HEK293 (cell line): ENCODE results near the gene IGF2BP2.

Source experiments
- CTCF ChIA-PET: fragments of 350-600 bp; formaldehyde crosslinking; extraction: SDS; loops from one replicate; lab custom pipeline; 2021; ENCODE audit warnings: antibody characterized with exemption; lab: Yijun Ruan, JAX
- POLR2A ChIA-PET: fragments of 300-600 bp; formaldehyde crosslinking; extraction: SDS; loops from one replicate; lab custom pipeline; 2020; ENCODE audit warnings: antibody characterized with exemption, inconsistent platforms; lab: Yijun Ruan, JAX
- H3K27ac ChIP-seq: fragments of 200-500 bp; sonication (Bioruptor generic); 2 replicates; pipeline ENCODE4 v1.5.1; 2014; ENCODE audit warnings: low read depth, low read length, control low read depth, inconsistent platforms; ENCODE audit errors: extremely low read depth
- H3K36me3 ChIP-seq, 2 experiments: fragments of 200-500 bp in 1 of 2; sonication (Bioruptor generic) in 1 of 2; 1 replicate in 1 of 2; 2 replicates in 1 of 2; pipeline ENCODE4 v1.5.1; 2014 to 2017; ENCODE audit warnings: inconsistent platforms in 2 of 2, low read length in 2 of 2; ENCODE audit not compliant: control insufficient read depth in 2 of 2, insufficient read depth in 1 of 2
- H3K4me1 ChIP-seq: fragments of 200-500 bp; sonication (Bioruptor generic); 2 replicates; pipeline ENCODE4 v1.5.1; 2014; ENCODE audit warnings: mild to moderate bottlenecking, low read length, inconsistent platforms; ENCODE audit not compliant: control insufficient read depth, insufficient read depth
- H3K4me3 ChIP-seq: 2 replicates; pipeline ENCODE4 v1.5.1; 2011; ENCODE audit warnings: low read depth, mild to moderate bottlenecking, control low read depth, low read length, moderate library complexity
- H3K9me3 ChIP-seq: fragments of 200-500 bp; sonication (Bioruptor generic); 2 replicates; pipeline ENCODE4 v1.5.1; 2014; ENCODE audit warnings: low read depth, low read length, inconsistent platforms; ENCODE audit not compliant: control insufficient read depth, insufficient read depth
- INSM2 ChIP-seq: fragments of 450-650 bp; formaldehyde crosslinking; IDR thresholded peaks from 2 replicates; pipeline ENCODE4 v1.5.1; 2016; ENCODE audit warnings: missing biosample characterization, missing genetic modification characterization
- PRDM6 ChIP-seq: fragments of 450-650 bp; formaldehyde crosslinking; IDR thresholded peaks from 2 replicates; pipeline ENCODE4 v1.5.1; 2017; ENCODE audit warnings: missing biosample characterization, missing genetic modification characterization
- YY1 ChIP-seq: fragments of 450-650 bp; formaldehyde crosslinking; IDR thresholded peaks from 2 replicates; pipeline ENCODE4 v1.5.1; 2018; ENCODE audit warnings: missing biosample characterization, missing genetic modification characterization
- ZBTB7A ChIP-seq: fragments of 450-650 bp; formaldehyde crosslinking; IDR thresholded peaks from 2 replicates; pipeline ENCODE4 v1.5.1; 2016; ENCODE audit warnings: low read depth, missing biosample characterization, missing genetic modification characterization
- ZNF148 ChIP-seq: fragments of 450-650 bp; formaldehyde crosslinking; IDR thresholded peaks from 2 replicates; pipeline ENCODE4 v1.5.0; 2017; ENCODE audit warnings: missing biosample characterization, missing genetic modification characterization, borderline replicate concordance
- ZNF175 ChIP-seq: fragments of 450-650 bp; formaldehyde crosslinking; IDR thresholded peaks from 2 replicates; pipeline ENCODE4 v1.5.1; 2016; ENCODE audit warnings: missing biosample characterization, missing genetic modification characterization
- ZNF2 ChIP-seq: fragments of 450-650 bp; formaldehyde crosslinking; IDR thresholded peaks from 2 replicates; pipeline ENCODE4 v1.5.1; 2016; ENCODE audit warnings: missing biosample characterization, missing genetic modification characterization
- ZNF518A ChIP-seq: fragments of 450-650 bp; formaldehyde crosslinking; conservative IDR thresholded peaks from 2 replicates; pipeline ENCODE4 v1.5.1; 2016; ENCODE audit warnings: low read depth, missing biosample characterization, missing genetic modification characterization
- ZNF530 ChIP-seq: fragments of 450-650 bp; formaldehyde crosslinking; IDR thresholded peaks from 2 replicates; pipeline ENCODE4 v1.5.1; 2016; ENCODE audit warnings: low read depth, missing biosample characterization, missing genetic modification characterization
- ZNF654 ChIP-seq: fragments of 450-650 bp; formaldehyde crosslinking; IDR thresholded peaks from 2 replicates; pipeline ENCODE4 v1.5.1; 2016; ENCODE audit warnings: low read depth, missing biosample characterization, missing genetic modification characterization
- ZNF76 ChIP-seq: fragments of 450-650 bp; formaldehyde crosslinking; IDR thresholded peaks from 2 replicates; pipeline ENCODE4; 2016; ENCODE audit warnings: low read depth, missing biosample characterization, missing genetic modification characterization, borderline replicate concordance
- ZNF830 ChIP-seq: fragments of 450-650 bp; IDR thresholded peaks from 2 replicates; pipeline ENCODE4 v1.5.0; 2018; ENCODE audit warnings: missing biosample characterization, missing genetic modification characterization, low read depth, mild to moderate bottlenecking, moderate library complexity
- TF ChIP-seq, protein P1 (sequence below): fragments of 450-650 bp; formaldehyde crosslinking; IDR thresholded peaks from 2 replicates; pipeline ENCODE4 v1.5.1; 2016; ENCODE audit warnings: missing biosample characterization, missing genetic modification characterization
- TF ChIP-seq, protein P2 (sequence below): fragments of 450-650 bp; formaldehyde crosslinking; IDR thresholded peaks from 2 replicates; pipeline ENCODE4 v1.5.1; 2016; ENCODE audit warnings: missing biosample characterization, missing genetic modification characterization

The IGF2BP2 gene

DNA sequence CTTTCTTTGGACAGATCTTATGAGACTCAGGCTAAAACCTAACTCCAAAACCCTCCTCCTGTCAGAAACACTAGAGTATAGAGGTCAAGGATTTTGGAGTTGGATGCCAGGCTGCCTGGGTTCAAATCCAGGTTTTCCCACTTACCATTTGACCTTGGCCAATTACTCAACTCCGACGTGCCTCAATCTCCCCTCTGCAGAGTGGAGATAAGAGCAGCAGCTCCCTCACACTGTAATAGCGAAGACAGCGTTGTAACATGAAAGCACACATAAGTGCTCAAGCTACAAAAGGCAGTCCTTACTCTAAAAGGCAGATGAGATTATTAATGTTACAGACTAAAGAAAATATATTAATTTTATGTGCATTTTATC, 90.1 kb downstream of the IGF2BP2 start:
- ChIA-PET POLR2A (no interaction called here), CTCF (interaction anchor here (0.6 to 5.0 kb wide), 17 partner anchors 16 to 248 kb away, joined by 3 to 39 read pairs (median 4); no protein-coding TSS in a partner anchor)
- Histone ChIP-seq H3K4me1 (peaks cover 14% of the 10 kb centered on the region; the same call in 1 of the 2 replicates), H3K36me3 (no peaks in the 10 kb centered on the region), H3K27ac (no peak overlapping the region), H3K4me3 (no peak overlapping the region), H3K9me3 (no peaks in the 10 kb centered on the region)
- TF ChIP-seq ZNF530 (no peak), INSM2 (tag by site-specific recombination) (no peak), YY1 (tag by site-specific recombination) (no peak), ZBTB7A (tag by site-specific recombination) (no peak)
- TF ChIP-seq, protein P1, sequence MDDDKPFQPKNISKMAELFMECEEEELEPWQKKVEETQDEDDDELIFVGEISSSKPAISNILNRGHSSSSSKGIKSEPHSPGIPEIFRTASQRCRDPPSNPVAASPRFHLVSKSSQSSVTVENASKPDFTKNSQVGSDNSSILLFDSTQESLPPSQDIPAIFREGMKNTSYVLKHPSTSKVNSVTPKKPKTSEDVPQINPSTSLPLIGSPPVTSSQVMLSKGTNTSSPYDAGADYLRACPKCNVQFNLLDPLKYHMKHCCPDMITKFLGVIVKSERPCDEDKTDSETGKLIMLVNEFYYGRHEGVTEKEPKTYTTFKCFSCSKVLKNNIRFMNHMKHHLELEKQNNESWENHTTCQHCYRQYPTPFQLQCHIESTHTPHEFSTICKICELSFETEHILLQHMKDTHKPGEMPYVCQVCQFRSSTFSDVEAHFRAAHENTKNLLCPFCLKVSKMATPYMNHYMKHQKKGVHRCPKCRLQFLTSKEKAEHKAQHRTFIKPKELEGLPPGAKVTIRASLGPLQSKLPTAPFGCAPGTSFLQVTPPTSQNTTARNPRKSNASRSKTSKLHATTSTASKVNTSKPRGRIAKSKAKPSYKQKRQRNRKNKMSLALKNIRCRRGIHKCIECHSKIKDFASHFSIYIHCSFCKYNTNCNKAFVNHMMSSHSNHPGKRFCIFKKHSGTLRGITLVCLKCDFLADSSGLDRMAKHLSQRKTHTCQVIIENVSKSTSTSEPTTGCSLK: no peak

GRCh38 chr3:185733980-185734724, 90.7 kb downstream of the IGF2BP2 start:
- ChIA-PET CTCF (interaction anchor here (0.6 to 5.0 kb wide), 20 partner anchors 15 to 249 kb away, joined by 3 to 39 read pairs (median 4); no protein-coding TSS in a partner anchor), POLR2A (no interaction called here)
- H3K4me1 ChIP-seq: peaks cover 14% of the 10 kb centered on the region; the same call in 1 of the 2 replicates
- TF ChIP-seq, protein P2, sequence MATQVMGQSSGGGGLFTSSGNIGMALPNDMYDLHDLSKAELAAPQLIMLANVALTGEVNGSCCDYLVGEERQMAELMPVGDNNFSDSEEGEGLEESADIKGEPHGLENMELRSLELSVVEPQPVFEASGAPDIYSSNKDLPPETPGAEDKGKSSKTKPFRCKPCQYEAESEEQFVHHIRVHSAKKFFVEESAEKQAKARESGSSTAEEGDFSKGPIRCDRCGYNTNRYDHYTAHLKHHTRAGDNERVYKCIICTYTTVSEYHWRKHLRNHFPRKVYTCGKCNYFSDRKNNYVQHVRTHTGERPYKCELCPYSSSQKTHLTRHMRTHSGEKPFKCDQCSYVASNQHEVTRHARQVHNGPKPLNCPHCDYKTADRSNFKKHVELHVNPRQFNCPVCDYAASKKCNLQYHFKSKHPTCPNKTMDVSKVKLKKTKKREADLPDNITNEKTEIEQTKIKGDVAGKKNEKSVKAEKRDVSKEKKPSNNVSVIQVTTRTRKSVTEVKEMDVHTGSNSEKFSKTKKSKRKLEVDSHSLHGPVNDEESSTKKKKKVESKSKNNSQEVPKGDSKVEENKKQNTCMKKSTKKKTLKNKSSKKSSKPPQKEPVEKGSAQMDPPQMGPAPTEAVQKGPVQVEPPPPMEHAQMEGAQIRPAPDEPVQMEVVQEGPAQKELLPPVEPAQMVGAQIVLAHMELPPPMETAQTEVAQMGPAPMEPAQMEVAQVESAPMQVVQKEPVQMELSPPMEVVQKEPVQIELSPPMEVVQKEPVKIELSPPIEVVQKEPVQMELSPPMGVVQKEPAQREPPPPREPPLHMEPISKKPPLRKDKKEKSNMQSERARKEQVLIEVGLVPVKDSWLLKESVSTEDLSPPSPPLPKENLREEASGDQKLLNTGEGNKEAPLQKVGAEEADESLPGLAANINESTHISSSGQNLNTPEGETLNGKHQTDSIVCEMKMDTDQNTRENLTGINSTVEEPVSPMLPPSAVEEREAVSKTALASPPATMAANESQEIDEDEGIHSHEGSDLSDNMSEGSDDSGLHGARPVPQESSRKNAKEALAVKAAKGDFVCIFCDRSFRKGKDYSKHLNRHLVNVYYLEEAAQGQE (tag by site-specific recombination): no peak
- TF ChIP-seq ZNF175 (no peak), ZNF148 (no peak), PRDM6 (tag by site-specific recombination) (peak; percentile 63), ZNF76 (tag by site-specific recombination) (no peak), ZNF518A (no peak), ZNF654 (tag by site-specific recombination) (peak; percentile 81), ZNF2 (tag by site-specific recombination) (no peak), ZNF830 (tag by site-specific recombination) (no peak)

More at GRCh38 chr3:185733980-185734724, 90.7 kb downstream of the IGF2BP2 start:
- no peaks in the 10 kb centered on the region for H3K36me3 ChIP-seq
- H3K9me3 ChIP-seq: no peaks in the 10 kb centered on the region
- no peak overlapping the region for H3K4me3 ChIP-seq
- H3K27ac ChIP-seq: no peak overlapping the region
